GM23338 (cell line): ENCODE results near the gene MAFF. TPM values are rescaled to one million over a fixed set of nuclear protein-coding genes. Genes with fewer than 3 reads are reported as not detected.

Experiments
- ATAC-seq: fragments of 200-7000 bp; cut with Tn5 transposase; 3 replicates; pipeline ENCODE4 v1.9.1; 2020
- DNase-seq: peaks from one replicate; pipeline ENCODE4 v3.0.0-alpha.2; 2015; ENCODE audit warnings: low spot score
- H2AFZ ChIP-seq: fragments of 200-600 bp; sonication (generic); 2 replicates; pipeline ENCODE4 v1.8.0; 2016; ENCODE audit warnings: antibody characterized with exemption, mild to moderate bottlenecking, moderate library complexity
- H3F3A ChIP-seq: fragments of 200-600 bp; sonication (generic); replicated peaks from 2 replicates; pipeline ENCODE4 v1.8.0; 2017; ENCODE audit warnings: antibody characterized with exemption, mixed run types, low read depth
- H3K27ac ChIP-seq: fragments of 200-600 bp; sonication (generic); 2 replicates; pipeline ENCODE4 v1.6.1; 2016; ENCODE audit warnings: low read depth
- H3K27me3 ChIP-seq: fragments of 200-600 bp; sonication (generic); 2 replicates; pipeline ENCODE4 v1.8.0; 2016; ENCODE audit warnings: mild to moderate bottlenecking, mixed run types, moderate library complexity; ENCODE audit not compliant: insufficient read depth
- H3K36me3 ChIP-seq: fragments of 200-600 bp; sonication (generic); 2 replicates; pipeline ENCODE4 v1.8.0; 2016; ENCODE audit warnings: mild to moderate bottlenecking; ENCODE audit not compliant: insufficient read depth
- H3K4me1 ChIP-seq: fragments of 200-600 bp; sonication (generic); 2 replicates; pipeline ENCODE4 v1.8.0; 2016; ENCODE audit warnings: mild to moderate bottlenecking, moderate library complexity; ENCODE audit not compliant: insufficient read depth
- H3K4me2 ChIP-seq: fragments of 200-600 bp; sonication (generic); 2 replicates; pipeline ENCODE4 v1.7.1; 2017; ENCODE audit warnings: mixed run types
- H3K4me3 ChIP-seq: fragments of 200-600 bp; sonication (generic); 2 replicates; pipeline ENCODE4 v1.6.1; 2016; ENCODE audit warnings: mixed run types
- H3K79me2 ChIP-seq: fragments of 200-600 bp; sonication (generic); replicated peaks from 2 replicates; pipeline ENCODE4 v1.8.0; 2017; ENCODE audit warnings: mild to moderate bottlenecking; ENCODE audit not compliant: insufficient read depth
- H3K9me2 ChIP-seq: fragments of 200-600 bp; sonication (generic); 2 replicates; pipeline ENCODE4 v1.8.0; 2017; ENCODE audit not compliant: insufficient read depth
- H4K20me1 ChIP-seq: fragments of 200-600 bp; sonication (generic); replicated peaks from 2 replicates; pipeline ENCODE4 v1.8.0; 2017; ENCODE audit warnings: mild to moderate bottlenecking; ENCODE audit not compliant: insufficient read depth
- H3K27ac Mint-ChIP-seq: 2 replicates; pipeline ENCODE4 v1.8.0; 2020; ENCODE audit warnings: inconsistent platforms, mild to moderate bottlenecking, moderate library complexity, mixed read lengths
- H3K27me3 Mint-ChIP-seq: 3 replicates; pipeline ENCODE4 v1.8.0; 2022; ENCODE audit warnings: low read depth, mild to moderate bottlenecking, moderate library complexity, mixed read lengths, inconsistent platforms; ENCODE audit not compliant: insufficient read depth, poor library complexity
- H3K36me3 Mint-ChIP-seq: 3 replicates; pipeline ENCODE4 v1.8.0; 2021; ENCODE audit warnings: low read depth, mild to moderate bottlenecking, inconsistent platforms, moderate library complexity, mixed read lengths
- H3K4me1 Mint-ChIP-seq: 3 replicates; pipeline ENCODE4 v1.8.0; 2020; ENCODE audit warnings: mild to moderate bottlenecking, inconsistent platforms, mixed read lengths
- H3K4me3 Mint-ChIP-seq: 3 replicates; pipeline ENCODE4 v1.8.0; 2021; ENCODE audit warnings: moderate library complexity, mild to moderate bottlenecking, inconsistent platforms, mixed read lengths
- H3K9me3 Mint-ChIP-seq: 3 replicates; pipeline ENCODE4 v1.8.0; 2020; ENCODE audit warnings: moderate library complexity, mild to moderate bottlenecking, inconsistent platforms, mixed read lengths
- CREB1 ChIP-seq: fragments of 250-450 bp; sonication (Bioruptor Pico); IDR thresholded peaks from 2 replicates; pipeline ENCODE4 v1.5.0; 2020; ENCODE audit warnings: low read depth, mild to moderate bottlenecking, moderate library complexity
- ETS1 ChIP-seq: IDR thresholded peaks from 2 replicates; pipeline ENCODE4 v1.6.1; 2016; ENCODE audit warnings: antibody characterized with exemption
- EZH2 ChIP-seq: fragments of 200-600 bp; sonication (generic); IDR thresholded peaks from one replicate; pipeline ENCODE4 v1.8.0; 2017; ENCODE audit warnings: antibody characterized with exemption, mild to moderate bottlenecking, low read depth; ENCODE audit not compliant: unreplicated experiment
- EZH2phosphoT487 ChIP-seq: fragments of 200-600 bp; sonication (generic); IDR thresholded peaks from one replicate; pipeline ENCODE4 v1.8.1; 2018; ENCODE audit warnings: antibody characterized with exemption; ENCODE audit not compliant: unreplicated experiment
- JUNB ChIP-seq: IDR thresholded peaks from one replicate; pipeline ENCODE4 v1.6.1; 2016; ENCODE audit warnings: antibody characterized with exemption; ENCODE audit not compliant: unreplicated experiment
- NANOG ChIP-seq: IDR thresholded peaks from 2 replicates; pipeline ENCODE4 v1.6.1; 2016; ENCODE audit warnings: antibody characterized with exemption, borderline replicate concordance
- POLR2AphosphoS5 ChIP-seq: IDR thresholded peaks from 2 replicates; pipeline ENCODE4 v1.6.1; 2016; ENCODE audit warnings: antibody characterized with exemption, low read depth
- STAT1 ChIP-seq: IDR thresholded peaks from one replicate; pipeline ENCODE4 v1.6.1; 2016; ENCODE audit warnings: antibody characterized with exemption; ENCODE audit not compliant: unreplicated experiment
- ZNF114 ChIP-seq: fragments of 250-450 bp; sonication (Bioruptor Pico); IDR thresholded peaks from 2 replicates; pipeline ENCODE4 v1.5.0; 2020; ENCODE audit warnings: mild to moderate bottlenecking, moderate library complexity
- ZNF331 ChIP-seq: fragments of 250-450 bp; sonication (Bioruptor Pico); IDR thresholded peaks from 2 replicates; pipeline ENCODE4 v1.5.0; 2020; ENCODE audit warnings: low read depth, mild to moderate bottlenecking, moderate library complexity
- polyA plus RNA-seq: library from polyadenylated mRNA; unstranded; fragments of >200 nt; fragmentation: Nextera tagmentation; extraction: Ambion mirVana; gene quantifications from 2 replicates; pipeline ENCODE4 v1.2.1, GENCODE V29; 2016
- total RNA-seq: library from RNA; depleted of rRNA; stranded (reverse); fragments of >200 nt; shearing (Covaris generic); gene quantifications from 2 replicates; pipeline ENCODE4 v1.2.3, GENCODE V29; 2014
- TF ChIP-seq, protein P1 (sequence below): fragments of 250-450 bp; sonication (Bioruptor Pico); IDR thresholded peaks from 2 replicates; pipeline ENCODE4 v1.5.0; 2020; ENCODE audit warnings: mild to moderate bottlenecking, moderate library complexity
- TF ChIP-seq, protein P2 (sequence below): IDR thresholded peaks from one replicate; pipeline ENCODE4 v1.6.1; 2018; ENCODE audit warnings: antibody characterized with exemption; ENCODE audit not compliant: unreplicated experiment

Gene MAFF
- total and polyA plus RNA-seq, 2 experiments from 2014 or later, result 2.2 to 8.9 TPM

GRCh38 chr22:38181453-38182200, 20.2 kb upstream of the MAFF start, which contains the start of gene PLA2G6 (continued):
- TF ChIP-seq, protein P1, sequence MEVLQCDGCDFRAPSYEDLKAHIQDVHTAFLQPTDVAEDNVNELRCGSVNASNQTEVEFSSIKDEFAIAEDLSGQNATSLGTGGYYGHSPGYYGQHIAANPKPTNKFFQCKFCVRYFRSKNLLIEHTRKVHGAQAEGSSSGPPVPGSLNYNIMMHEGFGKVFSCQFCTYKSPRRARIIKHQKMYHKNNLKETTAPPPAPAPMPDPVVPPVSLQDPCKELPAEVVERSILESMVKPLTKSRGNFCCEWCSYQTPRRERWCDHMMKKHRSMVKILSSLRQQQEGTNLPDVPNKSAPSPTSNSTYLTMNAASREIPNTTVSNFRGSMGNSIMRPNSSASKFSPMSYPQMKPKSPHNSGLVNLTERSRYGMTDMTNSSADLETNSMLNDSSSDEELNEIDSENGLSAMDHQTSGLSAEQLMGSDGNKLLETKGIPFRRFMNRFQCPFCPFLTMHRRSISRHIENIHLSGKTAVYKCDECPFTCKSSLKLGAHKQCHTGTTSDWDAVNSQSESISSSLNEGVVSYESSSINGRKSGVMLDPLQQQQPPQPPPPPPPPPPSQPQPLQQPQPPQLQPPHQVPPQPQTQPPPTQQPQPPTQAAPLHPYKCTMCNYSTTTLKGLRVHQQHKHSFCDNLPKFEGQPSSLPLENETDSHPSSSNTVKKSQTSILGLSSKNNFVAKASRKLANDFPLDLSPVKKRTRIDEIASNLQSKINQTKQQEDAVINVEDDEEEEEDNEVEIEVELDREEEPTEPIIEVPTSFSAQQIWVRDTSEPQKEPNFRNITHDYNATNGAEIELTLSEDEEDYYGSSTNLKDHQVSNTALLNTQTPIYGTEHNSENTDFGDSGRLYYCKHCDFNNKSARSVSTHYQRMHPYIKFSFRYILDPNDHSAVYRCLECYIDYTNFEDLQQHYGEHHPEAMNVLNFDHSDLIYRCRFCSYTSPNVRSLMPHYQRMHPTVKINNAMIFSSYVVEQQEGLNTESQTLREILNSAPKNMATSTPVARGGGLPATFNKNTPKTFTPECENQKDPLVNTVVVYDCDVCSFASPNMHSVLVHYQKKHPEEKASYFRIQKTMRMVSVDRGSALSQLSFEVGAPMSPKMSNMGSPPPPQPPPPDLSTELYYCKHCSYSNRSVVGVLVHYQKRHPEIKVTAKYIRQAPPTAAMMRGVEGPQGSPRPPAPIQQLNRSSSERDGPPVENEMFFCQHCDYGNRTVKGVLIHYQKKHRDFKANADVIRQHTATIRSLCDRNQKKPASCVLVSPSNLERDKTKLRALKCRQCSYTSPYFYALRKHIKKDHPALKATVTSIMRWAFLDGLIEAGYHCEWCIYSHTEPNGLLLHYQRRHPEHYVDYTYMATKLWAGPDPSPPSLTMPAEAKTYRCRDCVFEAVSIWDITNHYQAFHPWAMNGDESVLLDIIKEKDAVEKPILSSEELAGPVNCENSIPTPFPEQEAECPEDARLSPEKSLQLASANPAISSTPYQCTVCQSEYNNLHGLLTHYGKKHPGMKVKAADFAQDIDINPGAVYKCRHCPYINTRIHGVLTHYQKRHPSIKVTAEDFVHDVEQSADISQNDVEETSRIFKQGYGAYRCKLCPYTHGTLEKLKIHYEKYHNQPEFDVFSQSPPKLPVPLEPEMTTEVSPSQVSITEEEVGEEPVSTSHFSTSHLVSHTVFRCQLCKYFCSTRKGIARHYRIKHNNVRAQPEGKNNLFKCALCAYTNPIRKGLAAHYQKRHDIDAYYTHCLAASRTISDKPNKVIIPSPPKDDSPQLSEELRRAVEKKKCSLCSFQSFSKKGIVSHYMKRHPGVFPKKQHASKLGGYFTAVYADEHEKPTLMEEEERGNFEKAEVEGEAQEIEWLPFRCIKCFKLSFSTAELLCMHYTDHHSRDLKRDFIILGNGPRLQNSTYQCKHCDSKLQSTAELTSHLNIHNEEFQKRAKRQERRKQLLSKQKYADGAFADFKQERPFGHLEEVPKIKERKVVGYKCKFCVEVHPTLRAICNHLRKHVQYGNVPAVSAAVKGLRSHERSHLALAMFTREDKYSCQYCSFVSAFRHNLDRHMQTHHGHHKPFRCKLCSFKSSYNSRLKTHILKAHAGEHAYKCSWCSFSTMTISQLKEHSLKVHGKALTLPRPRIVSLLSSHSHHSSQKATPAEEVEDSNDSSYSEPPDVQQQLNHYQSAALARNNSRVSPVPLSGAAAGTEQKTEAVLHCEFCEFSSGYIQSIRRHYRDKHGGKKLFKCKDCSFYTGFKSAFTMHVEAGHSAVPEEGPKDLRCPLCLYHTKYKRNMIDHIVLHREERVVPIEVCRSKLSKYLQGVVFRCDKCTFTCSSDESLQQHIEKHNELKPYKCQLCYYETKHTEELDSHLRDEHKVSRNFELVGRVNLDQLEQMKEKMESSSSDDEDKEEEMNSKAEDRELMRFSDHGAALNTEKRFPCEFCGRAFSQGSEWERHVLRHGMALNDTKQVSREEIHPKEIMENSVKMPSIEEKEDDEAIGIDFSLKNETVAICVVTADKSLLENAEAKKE (CRISPR knock-in tag), result no peak
- TF ChIP-seq EZH2, result no peak

DNA sequence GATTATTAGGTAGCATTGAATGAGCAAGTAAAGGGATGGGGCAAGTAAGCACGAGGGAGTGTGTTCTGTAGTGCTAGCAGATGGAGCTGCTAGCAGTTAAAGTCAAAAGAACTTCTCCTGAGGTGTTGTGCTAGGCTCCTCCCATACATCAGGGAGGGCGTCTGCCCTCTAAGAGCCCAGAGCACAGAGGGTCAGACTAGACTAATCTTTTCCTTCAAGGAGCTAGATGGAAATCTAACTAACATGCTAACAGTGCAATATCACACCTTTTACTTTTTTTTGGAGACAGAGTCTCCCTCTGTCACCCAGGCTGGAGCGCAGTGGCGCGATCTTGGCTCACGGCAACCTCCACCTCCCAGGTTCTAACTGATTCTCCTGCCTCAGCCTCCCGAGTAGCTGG, 17.0 kb upstream of the MAFF start:
- no peaks in the 10 kb centered on the region for H3K27me3 ChIP-seq
- no peak for TF ChIP-seq JUNB
- TF ChIP-seq, protein P2, sequence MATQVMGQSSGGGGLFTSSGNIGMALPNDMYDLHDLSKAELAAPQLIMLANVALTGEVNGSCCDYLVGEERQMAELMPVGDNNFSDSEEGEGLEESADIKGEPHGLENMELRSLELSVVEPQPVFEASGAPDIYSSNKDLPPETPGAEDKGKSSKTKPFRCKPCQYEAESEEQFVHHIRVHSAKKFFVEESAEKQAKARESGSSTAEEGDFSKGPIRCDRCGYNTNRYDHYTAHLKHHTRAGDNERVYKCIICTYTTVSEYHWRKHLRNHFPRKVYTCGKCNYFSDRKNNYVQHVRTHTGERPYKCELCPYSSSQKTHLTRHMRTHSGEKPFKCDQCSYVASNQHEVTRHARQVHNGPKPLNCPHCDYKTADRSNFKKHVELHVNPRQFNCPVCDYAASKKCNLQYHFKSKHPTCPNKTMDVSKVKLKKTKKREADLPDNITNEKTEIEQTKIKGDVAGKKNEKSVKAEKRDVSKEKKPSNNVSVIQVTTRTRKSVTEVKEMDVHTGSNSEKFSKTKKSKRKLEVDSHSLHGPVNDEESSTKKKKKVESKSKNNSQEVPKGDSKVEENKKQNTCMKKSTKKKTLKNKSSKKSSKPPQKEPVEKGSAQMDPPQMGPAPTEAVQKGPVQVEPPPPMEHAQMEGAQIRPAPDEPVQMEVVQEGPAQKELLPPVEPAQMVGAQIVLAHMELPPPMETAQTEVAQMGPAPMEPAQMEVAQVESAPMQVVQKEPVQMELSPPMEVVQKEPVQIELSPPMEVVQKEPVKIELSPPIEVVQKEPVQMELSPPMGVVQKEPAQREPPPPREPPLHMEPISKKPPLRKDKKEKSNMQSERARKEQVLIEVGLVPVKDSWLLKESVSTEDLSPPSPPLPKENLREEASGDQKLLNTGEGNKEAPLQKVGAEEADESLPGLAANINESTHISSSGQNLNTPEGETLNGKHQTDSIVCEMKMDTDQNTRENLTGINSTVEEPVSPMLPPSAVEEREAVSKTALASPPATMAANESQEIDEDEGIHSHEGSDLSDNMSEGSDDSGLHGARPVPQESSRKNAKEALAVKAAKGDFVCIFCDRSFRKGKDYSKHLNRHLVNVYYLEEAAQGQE, result no peak
- no peak for TF ChIP-seq EZH2phosphoT487
- TF ChIP-seq POLR2AphosphoS5, result no peak
- no peak for TF ChIP-seq ZNF331 (CRISPR knock-in tag)
- TF ChIP-seq NANOG, result no peak
- no peak for TF ChIP-seq ETS1
- TF ChIP-seq STAT1, result no peak
- TF ChIP-seq CREB1, result no peak
- TF ChIP-seq EZH2, result no peak
- no peak for TF ChIP-seq ZNF114 (CRISPR knock-in tag)

More for the DNA sequence above, 17.0 kb upstream of the MAFF start:
- H3K27ac Mint-ChIP-seq, result no peak overlapping the region
- Histone ChIP-seq H3K9me2 (no peaks in the 10 kb centered on the region), H3K79me2 (no peaks in the 10 kb centered on the region), H3K27ac (no peak overlapping the region), H4K20me1 (no peaks in the 10 kb centered on the region), H3F3A (peaks cover 8% of the 10 kb centered on the region; the same call in 1 of the 2 replicates), H3K36me3 (no peaks in the 10 kb centered on the region), H3K4me2 (no peak overlapping the region), H2AFZ (peak overlapping the region; percentile 81), H3K4me3 (no peak overlapping the region), H3K4me1 (peaks cover 15% of the 10 kb centered on the region)
- H3K4me1 Mint-ChIP-seq, result peaks cover 24% of the 10 kb centered on the region
- peaks cover 18% of the 10 kb centered on the region for H3K27me3 Mint-ChIP-seq
- H3K9me3 Mint-ChIP-seq, result peaks cover 4% of the 10 kb centered on the region
- ATAC-seq, result no peak
- H3K36me3 Mint-ChIP-seq, result no peaks in the 10 kb centered on the region; the same call in 2 of the 3 replicates
- no peak overlapping the region for H3K4me3 Mint-ChIP-seq
- no peak for DNase-seq
